ENCODE results near the gene GPR180. TPM values are rescaled to one million over a fixed set of nuclear protein-coding genes. Genes with fewer than 3 reads are reported as not detected.

Gene GPR180
- total RNA-seq, 1 experiment from 2014 or later = 5.6 TPM

DNA sequence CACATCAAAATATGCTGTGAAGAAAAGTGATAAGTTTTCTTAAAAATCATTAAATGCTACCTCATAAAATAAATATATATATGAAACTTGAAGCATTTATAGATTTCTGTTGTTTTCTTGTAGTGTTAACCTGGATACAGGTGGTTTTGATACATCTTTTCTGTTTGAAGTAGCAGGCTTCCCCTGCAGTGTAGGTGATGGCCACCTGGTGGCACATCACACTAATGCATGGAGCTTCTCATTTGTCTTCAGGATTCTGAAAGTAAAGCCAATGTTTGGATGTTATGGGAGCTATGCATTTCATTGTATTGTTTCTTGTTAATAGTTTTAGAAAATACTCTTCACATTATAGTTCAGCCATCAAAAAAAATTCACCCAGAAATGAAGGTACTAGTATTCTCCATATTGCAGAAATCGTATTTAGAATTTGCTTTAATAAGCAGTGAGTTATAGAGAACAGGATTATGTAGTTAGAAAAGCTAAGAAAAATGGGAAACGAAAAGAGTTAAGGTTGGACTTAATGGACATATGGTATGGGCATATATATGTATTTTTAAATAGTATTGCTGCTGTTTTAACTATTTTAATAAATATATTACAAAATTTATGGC is 18.7 kb downstream of the GPR180 start:
- peak; percentile 83 for TF ChIP-seq CTCF (conservative IDR thresholded peaks at IDR 0.05; ENCODE audit: low read depth, low read length)
- TF ChIP-seq EZH2 (IDR thresholded peaks at IDR 0.05; ENCODE audit: low read length, unreplicated experiment) = no peak
- BruUV-seq (replicated peaks) = no TSS peak
- intact Hi-C loops (cut with micrococcal nuclease) = loop anchor here (1.0 to 2.0 kb wide), 3 partner anchors 40 to 534 kb away; partner anchors contain the start of gene SOX21
- H3K9ac ChIP-seq (ENCODE audit: low read length) = no peak overlapping the region
- DNase-seq = peak; percentile 61
- no peaks in the 10 kb centered on the region for H3K9me3 ChIP-seq (ENCODE audit: low read length)
- ChIA-PET POLR2A (ENCODE audit: unreplicated experiment) (no interaction called here), CTCF (interaction anchor here (0.6 to 1.5 kb wide), 6 partner anchors 36 to 535 kb away, joined by 3 to 5 read pairs (median 3); no protein-coding TSS in a partner anchor)
- no peak overlapping the region for H3K27ac ChIP-seq (ENCODE audit: low read length)
- no peaks in the 10 kb centered on the region for H3K27me3 ChIP-seq (ENCODE audit: low read length)
- H3F3A ChIP-seq (ENCODE audit: low read length, unreplicated experiment) = no peaks in the 10 kb centered on the region
- no peak overlapping the region for H3K4me2 ChIP-seq (ENCODE audit: low read length)
- peak; percentile 67 for ATAC-seq
- no peaks in the 10 kb centered on the region for H3K79me2 ChIP-seq (ENCODE audit: low read length)
- no peaks in the 10 kb centered on the region for H3K4me1 ChIP-seq (ENCODE audit: insufficient read depth, low read length)
- H3K9me2 ChIP-seq (replicated peaks; ENCODE audit: low read length) = no peaks in the 10 kb centered on the region
- peaks cover 14% of the 10 kb centered on the region for H3K36me3 ChIP-seq (ENCODE audit: low read depth, low read length)
- H3K4me3 ChIP-seq (ENCODE audit: low read length) = no peak overlapping the region
- H2AFZ ChIP-seq (ENCODE audit: low read length) = no peak overlapping the region
- no peaks in the 10 kb centered on the region for H4K20me1 ChIP-seq (ENCODE audit: low read length)

DNA sequence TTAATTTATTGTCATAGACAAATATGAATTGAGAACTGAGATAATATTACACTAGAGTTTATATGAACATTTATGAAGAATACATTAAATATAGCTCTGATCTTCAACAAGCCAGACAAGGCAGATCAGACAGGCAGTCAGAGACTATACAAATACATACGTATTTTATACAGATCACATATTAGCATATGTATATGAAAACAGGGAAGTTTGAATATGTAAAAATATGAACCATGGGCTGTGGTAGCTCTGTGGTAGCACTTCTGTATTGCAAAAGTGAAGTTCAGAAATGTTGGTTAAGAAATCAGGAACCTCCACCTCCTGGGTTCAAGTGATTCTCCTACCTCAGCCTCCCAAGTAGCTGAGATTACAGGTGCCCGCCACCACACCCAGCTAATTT is 20.7 kb downstream of the GPR180 start:
- DNase-seq (no peak), ATAC-seq (no peak)
- Histone ChIP-seq H3K79me2 (ENCODE audit: low read length) (no peaks in the 10 kb centered on the region), H3K4me2 (ENCODE audit: low read length) (no peak overlapping the region), H3K9me2 (replicated peaks; ENCODE audit: low read length) (no peaks in the 10 kb centered on the region), H3K9ac (ENCODE audit: low read length) (no peak overlapping the region), H2AFZ (ENCODE audit: low read length) (no peak overlapping the region), H3K4me1 (ENCODE audit: insufficient read depth, low read length) (no peaks in the 10 kb centered on the region), H3K9me3 (ENCODE audit: low read length) (no peaks in the 10 kb centered on the region), H3K27me3 (ENCODE audit: low read length) (no peaks in the 10 kb centered on the region), H3K27ac (ENCODE audit: low read length) (no peak overlapping the region), H4K20me1 (ENCODE audit: low read length) (no peaks in the 10 kb centered on the region), H3K4me3 (ENCODE audit: low read length) (no peak overlapping the region), H3F3A (ENCODE audit: low read length, unreplicated experiment) (no peaks in the 10 kb centered on the region), H3K36me3 (ENCODE audit: low read depth, low read length) (peaks cover 17% of the 10 kb centered on the region)
- POLR2A ChIA-PET (ENCODE audit: unreplicated experiment) = no interaction called here
- intact Hi-C loops (cut with micrococcal nuclease) = no loop called here
- no TSS peak for BruUV-seq (replicated peaks)
- no peak for TF ChIP-seq CTCF (conservative IDR thresholded peaks at IDR 0.05; ENCODE audit: low read depth, low read length)
- TF ChIP-seq EZH2phosphoT487 (IDR thresholded peaks at IDR 0.05; ENCODE audit: borderline replicate concordance, low read length) = no peak
- no peak for TF ChIP-seq EZH2 (IDR thresholded peaks at IDR 0.05; ENCODE audit: low read length, unreplicated experiment)
- CTCF ChIA-PET = no interaction called here

GRCh38 chr13:94623316-94623715 is 21.7 kb downstream of the GPR180 start:
- TF ChIP-seq EZH2 (IDR thresholded peaks at IDR 0.05; ENCODE audit: low read length, unreplicated experiment) = no peak
- no peak for TF ChIP-seq CTCF (conservative IDR thresholded peaks at IDR 0.05; ENCODE audit: low read depth, low read length)
- TF ChIP-seq EZH2phosphoT487 (IDR thresholded peaks at IDR 0.05; ENCODE audit: borderline replicate concordance, low read length) = no peak
- Histone ChIP-seq H3F3A (ENCODE audit: low read length, unreplicated experiment) (no peaks in the 10 kb centered on the region), H3K79me2 (ENCODE audit: low read length) (no peaks in the 10 kb centered on the region), H3K9ac (ENCODE audit: low read length) (no peak overlapping the region), H3K4me3 (ENCODE audit: low read length) (no peak overlapping the region), H3K27me3 (ENCODE audit: low read length) (no peaks in the 10 kb centered on the region), H3K27ac (ENCODE audit: low read length) (no peak overlapping the region), H3K9me3 (ENCODE audit: low read length) (no peaks in the 10 kb centered on the region), H3K9me2 (replicated peaks; ENCODE audit: low read length) (no peaks in the 10 kb centered on the region), H3K4me1 (ENCODE audit: insufficient read depth, low read length) (no peaks in the 10 kb centered on the region), H3K36me3 (ENCODE audit: low read depth, low read length) (peaks cover 17% of the 10 kb centered on the region; the same call in 1 of the 2 replicates), H3K4me2 (ENCODE audit: low read length) (no peak overlapping the region), H2AFZ (ENCODE audit: low read length) (no peak overlapping the region), H4K20me1 (ENCODE audit: low read length) (no peaks in the 10 kb centered on the region)
- ATAC-seq (no peak), DNase-seq (no peak)
- BruUV-seq (replicated peaks) = no TSS peak
- intact Hi-C loops (cut with micrococcal nuclease) = no loop called here
- ChIA-PET CTCF (no interaction called here), POLR2A (ENCODE audit: unreplicated experiment) (no interaction called here)
